Measurements from ENCODE around the gene SLC34A1.

- TF ChIP-seq CTCF (conservative IDR thresholded peaks at IDR 0.05; ENCODE audit: low read length) (no peak), EZH2phosphoT487 (IDR thresholded peaks at IDR 0.05; ENCODE audit: borderline replicate concordance, low read depth, low read length) (no peak)
These were observed 60.1 kb downstream of the SLC34A1 start for GRCh38 chr5:177444106-177445051.

All from OCI-LY7 (cell line).